ENCODE measurements around the gene EID1.

The EID1 gene

GRCh38 chr15:48896869-48897814 is 19.2 kb downstream of the EID1 start:
- H3K27ac ChIP-seq (ENCODE audit: low read depth, low read length, poor library complexity, severe bottlenecking) = no peak overlapping the region
- H3K9me2 ChIP-seq (ENCODE audit: low read depth, low read length) = no peaks in the 10 kb centered on the region
- TF ChIP-seq EZH2 (IDR thresholded peaks at IDR 0.05; ENCODE audit: borderline replicate concordance, low read length) (no peak), CTCF (IDR thresholded peaks at IDR 0.05; ENCODE audit: low read length) (no peak)
- H3K79me2 ChIP-seq (ENCODE audit: insufficient read depth, low read length) = no peaks in the 10 kb centered on the region
- H2AFZ ChIP-seq (ENCODE audit: low read length) = no peak overlapping the region
- H3K36me3 ChIP-seq (ENCODE audit: insufficient read depth, low read length) = no peaks in the 10 kb centered on the region
- H3K4me2 ChIP-seq (ENCODE audit: low read length) = no peak overlapping the region
- no peaks in the 10 kb centered on the region for H3K27me3 ChIP-seq (ENCODE audit: insufficient read depth, low read length)
- no peaks in the 10 kb centered on the region for H3K9me3 ChIP-seq (ENCODE audit: low read length)
- H4K20me1 ChIP-seq (ENCODE audit: insufficient read depth, low read length) = no peaks in the 10 kb centered on the region
- H3K4me3 ChIP-seq (ENCODE audit: low read depth, low read length, poor library complexity, severe bottlenecking) = no peak overlapping the region
- no peak overlapping the region for H3K9ac ChIP-seq (ENCODE audit: low read length)
- no peaks in the 10 kb centered on the region for H3K4me1 ChIP-seq (ENCODE audit: insufficient read depth, low read length, severe bottlenecking)
- H3F3A ChIP-seq (ENCODE audit: insufficient read depth, low read length) = no peaks in the 10 kb centered on the region

GRCh38 chr15:48898032-48898431 is 20.1 kb downstream of the EID1 start:
- Histone ChIP-seq H3K9me2 (ENCODE audit: low read depth, low read length) (no peaks in the 10 kb centered on the region), H2AFZ (ENCODE audit: low read length) (no peak overlapping the region), H3K27ac (ENCODE audit: low read depth, low read length, poor library complexity, severe bottlenecking) (no peak overlapping the region), H3K4me3 (ENCODE audit: low read depth, low read length, poor library complexity, severe bottlenecking) (no peak overlapping the region), H3K79me2 (ENCODE audit: insufficient read depth, low read length) (no peaks in the 10 kb centered on the region), H3K27me3 (ENCODE audit: insufficient read depth, low read length) (no peaks in the 10 kb centered on the region), H3F3A (ENCODE audit: insufficient read depth, low read length) (no peaks in the 10 kb centered on the region), H4K20me1 (ENCODE audit: insufficient read depth, low read length) (no peaks in the 10 kb centered on the region), H3K9ac (ENCODE audit: low read length) (no peak overlapping the region), H3K36me3 (ENCODE audit: insufficient read depth, low read length) (no peaks in the 10 kb centered on the region), H3K4me1 (ENCODE audit: insufficient read depth, low read length, severe bottlenecking) (no peaks in the 10 kb centered on the region), H3K9me3 (ENCODE audit: low read length) (no peaks in the 10 kb centered on the region), H3K4me2 (ENCODE audit: low read length) (no peak overlapping the region)
- TF ChIP-seq CTCF (IDR thresholded peaks at IDR 0.05; ENCODE audit: low read length) (no peak), EZH2 (IDR thresholded peaks at IDR 0.05; ENCODE audit: borderline replicate concordance, low read length) (no peak)

- Histone ChIP-seq H3K9ac (ENCODE audit: low read length) (no peak overlapping the region), H2AFZ (ENCODE audit: low read length) (no peak overlapping the region), H3K27me3 (ENCODE audit: insufficient read depth, low read length) (no peaks in the 10 kb centered on the region), H3F3A (ENCODE audit: insufficient read depth, low read length) (no peaks in the 10 kb centered on the region), H3K4me1 (ENCODE audit: insufficient read depth, low read length, severe bottlenecking) (no peaks in the 10 kb centered on the region), H4K20me1 (ENCODE audit: insufficient read depth, low read length) (no peaks in the 10 kb centered on the region), H3K79me2 (ENCODE audit: insufficient read depth, low read length) (no peaks in the 10 kb centered on the region), H3K9me2 (ENCODE audit: low read depth, low read length) (no peaks in the 10 kb centered on the region), H3K4me2 (ENCODE audit: low read length) (no peak overlapping the region), H3K4me3 (ENCODE audit: low read depth, low read length, poor library complexity, severe bottlenecking) (no peak overlapping the region), H3K36me3 (ENCODE audit: insufficient read depth, low read length) (no peaks in the 10 kb centered on the region), H3K9me3 (ENCODE audit: low read length) (no peaks in the 10 kb centered on the region), H3K27ac (ENCODE audit: low read depth, low read length, poor library complexity, severe bottlenecking) (no peak overlapping the region)
- TF ChIP-seq EZH2 (IDR thresholded peaks at IDR 0.05; ENCODE audit: borderline replicate concordance, low read length) = no peak
- no peak for TF ChIP-seq CTCF (IDR thresholded peaks at IDR 0.05; ENCODE audit: low read length)
Observed at GRCh38 chr15:48898446-48898845, 20.5 kb downstream of the EID1 start.

All from OCI-LY1 (cell line).